Skeletal muscle tissue (tissue), 4 donors: ENCODE results near the gene PLIN4. TPM values are rescaled to one million over a fixed set of nuclear protein-coding genes. Genes with fewer than 3 reads are reported as not detected.

Experiments used
- H3K27ac ChIP-seq: one replicate; pipeline ENCODE4 v1.7.0; 2013; ENCODE audit warnings: mild to moderate bottlenecking, low read depth, low read length, inconsistent platforms
- H3K27me3 ChIP-seq, 3 donors: one replicate each; pipeline ENCODE4 v1.7.0; 2013; ENCODE audit warnings: low read length in 3 of 3; ENCODE audit not compliant: control insufficient read depth in 3 of 3, insufficient read depth in 3 of 3
- H3K36me3 ChIP-seq, 3 donors: one replicate each; pipeline ENCODE4 v1.7.0; 2013; ENCODE audit warnings: low read length in 3 of 3; ENCODE audit not compliant: control insufficient read depth in 3 of 3, insufficient read depth in 3 of 3
- H3K4me1 ChIP-seq, 3 donors: one replicate each; pipeline ENCODE4 v1.7.0; 2013; ENCODE audit warnings: low read length in 3 of 3, mild to moderate bottlenecking in 3 of 3; ENCODE audit not compliant: control insufficient read depth in 3 of 3, insufficient read depth in 3 of 3
- H3K4me3 ChIP-seq, 3 donors: one replicate each; pipeline ENCODE4 v1.7.0; 2013; ENCODE audit warnings: low read length in 3 of 3
- H3K9ac ChIP-seq, 3 donors: one replicate each; pipeline ENCODE4 v1.7.0; 2013; ENCODE audit warnings: low read length in 3 of 3, mild to moderate bottlenecking in 3 of 3, moderate library complexity in 2 of 3, low read depth in 1 of 3
- H3K9me3 ChIP-seq, 3 donors: one replicate each; pipeline ENCODE4 v1.7.0; 2013; ENCODE audit warnings: low read length in 3 of 3; ENCODE audit not compliant: control insufficient read depth in 3 of 3
- total RNA-seq: library from RNA; depleted of rRNA; stranded (reverse); fragments of >200 nt; gene quantifications from one replicate; pipeline ENCODE4 v1.2.3, GENCODE V29; 2014
- donor health status: Osteomylitis.

The PLIN4 gene
- total RNA-seq, 1 donor from 2014 or later = 15.7 TPM

DNA sequence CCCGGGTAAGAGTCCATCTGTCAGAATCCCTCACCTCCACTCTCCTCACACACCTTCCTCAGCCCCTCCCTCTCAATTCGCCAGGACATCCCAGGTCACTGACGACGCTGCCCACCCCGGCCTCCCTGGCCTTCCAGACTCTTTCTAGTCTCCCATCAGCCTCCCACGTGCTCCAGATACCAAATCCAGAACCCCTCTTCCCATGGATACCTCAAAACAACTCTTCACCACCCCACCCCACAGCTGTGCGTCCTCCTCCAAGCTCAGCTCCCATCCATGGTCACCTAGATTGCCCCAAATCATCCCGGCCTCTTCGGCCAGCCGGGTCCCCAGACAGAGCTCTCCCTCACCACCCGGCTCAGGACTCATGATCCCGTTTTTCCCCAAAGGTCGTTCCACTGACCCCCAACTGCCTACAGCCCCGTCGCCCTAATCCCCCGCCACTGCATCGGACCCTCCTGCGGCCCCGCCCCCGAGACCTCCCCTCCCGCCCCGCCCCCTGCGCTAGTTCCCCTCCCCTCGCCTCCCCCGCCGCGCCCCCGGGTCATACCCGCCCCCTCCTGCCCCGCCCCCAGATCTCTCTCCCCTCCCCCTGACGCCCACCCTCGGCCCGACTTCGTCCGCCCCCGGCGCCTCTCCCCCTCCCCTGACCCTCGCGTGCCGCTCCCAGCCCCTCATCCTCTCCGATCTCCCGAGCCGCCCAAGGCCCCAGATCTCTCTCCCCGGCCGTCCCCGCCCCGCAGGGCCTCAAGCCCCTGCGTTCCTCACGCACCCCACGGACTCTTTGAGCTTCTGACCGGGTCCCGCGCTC, 61.2 kb downstream of the PLIN4 start:
- peak overlapping the region; percentile 75 to 86 (median 83) for H3K9ac ChIP-seq
- H3K27ac ChIP-seq = peak overlapping the region; percentile 60

GRCh38 chr19:4456476-4456842, 61.8 kb downstream of the PLIN4 start:
- Histone ChIP-seq H3K36me3 (peaks cover 21 to 22% (median 21%) of the 10 kb centered on the region in 3 donors), H3K9ac (peak overlapping the region; percentile 75 to 86 (median 83)), H3K27me3 (no peaks in the 10 kb centered on the region), H3K27ac (peak overlapping the region; percentile 60), H3K4me1 (peaks cover 29 to 30% (median 30%) of the 10 kb centered on the region in 3 donors), H3K9me3 (no peaks in the 10 kb centered on the region), H3K4me3 (peak overlapping the region; percentile 65 to 74 (median 68))

More for the DNA sequence above, 61.2 kb downstream of the PLIN4 start:
- peaks cover 18 to 21% (median 19%) of the 10 kb centered on the region in 3 donors for H3K36me3 ChIP-seq
- H3K4me1 ChIP-seq = peaks cover 29 to 30% (median 30%) of the 10 kb centered on the region in 3 donors
- H3K4me3 ChIP-seq = peak overlapping the region; percentile 69 to 74 (median 73)
- H3K27me3 ChIP-seq = no peaks in the 10 kb centered on the region
- H3K9me3 ChIP-seq = no peaks in the 10 kb centered on the region

DNA sequence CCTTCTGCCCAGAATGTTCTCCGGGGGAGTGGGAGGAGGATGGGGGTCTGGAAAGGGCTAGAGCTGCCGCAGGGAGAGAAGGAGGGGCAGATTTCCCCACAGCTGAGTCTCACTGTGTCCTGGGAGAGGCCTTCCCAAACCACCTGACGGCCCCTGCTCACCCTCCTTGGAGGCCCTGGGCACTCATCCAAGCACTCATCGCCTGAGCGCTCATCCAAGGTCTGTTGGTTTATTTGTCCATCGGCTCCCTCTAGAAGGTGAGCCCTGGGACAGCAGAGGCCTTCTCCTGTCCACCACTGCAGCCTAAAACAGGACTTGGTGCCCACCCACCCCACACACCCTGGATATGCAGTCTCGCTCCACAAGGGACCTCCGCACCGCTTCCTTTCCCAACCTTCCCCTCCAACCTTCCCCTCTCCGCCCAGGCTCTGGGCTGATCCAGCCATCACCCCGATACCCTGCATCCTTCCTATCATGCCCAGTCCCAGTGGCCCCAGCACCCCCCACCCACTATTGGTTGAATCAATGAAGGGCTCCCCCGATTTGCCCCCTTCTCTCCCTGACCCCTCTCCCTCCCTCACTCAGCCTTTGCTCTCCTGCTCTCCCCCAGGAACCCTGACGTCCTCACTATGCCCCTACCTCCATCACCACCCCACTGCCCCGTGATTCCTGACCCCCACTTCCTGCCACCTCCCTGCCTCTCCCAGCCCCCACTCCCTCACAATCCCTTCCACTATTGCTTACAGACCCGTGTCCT, 62.4 kb downstream of the PLIN4 start:
- H3K9ac ChIP-seq = peak overlapping the region; percentile 75 to 86 (median 83)
- H3K27me3 ChIP-seq = no peaks in the 10 kb centered on the region
- peaks cover 21 to 27% (median 22%) of the 10 kb centered on the region in 3 donors for H3K36me3 ChIP-seq
- H3K4me3 ChIP-seq = peak overlapping the region; percentile 65 to 74 (median 68)
- H3K9me3 ChIP-seq = no peaks in the 10 kb centered on the region
- H3K27ac ChIP-seq = peak overlapping the region; percentile 60
- H3K4me1 ChIP-seq = peaks cover 29 to 30% (median 30%) of the 10 kb centered on the region in 3 donors

GRCh38 chr19:4454747-4455718, 63.3 kb downstream of the PLIN4 start:
- H3K4me3 ChIP-seq = peak overlapping the region; percentile 41 to 51 (median 41)
- peaks cover 29 to 30% (median 30%) of the 10 kb centered on the region in 3 donors for H3K4me1 ChIP-seq
- H3K9ac ChIP-seq = peak overlapping the region; percentile 46 to 86 (median 83)
- no peaks in the 10 kb centered on the region for H3K9me3 ChIP-seq
- H3K36me3 ChIP-seq = peaks cover 25 to 30% (median 29%) of the 10 kb centered on the region in 3 donors
- peak overlapping the region; percentile 60 for H3K27ac ChIP-seq
- H3K27me3 ChIP-seq = no peaks in the 10 kb centered on the region

DNA sequence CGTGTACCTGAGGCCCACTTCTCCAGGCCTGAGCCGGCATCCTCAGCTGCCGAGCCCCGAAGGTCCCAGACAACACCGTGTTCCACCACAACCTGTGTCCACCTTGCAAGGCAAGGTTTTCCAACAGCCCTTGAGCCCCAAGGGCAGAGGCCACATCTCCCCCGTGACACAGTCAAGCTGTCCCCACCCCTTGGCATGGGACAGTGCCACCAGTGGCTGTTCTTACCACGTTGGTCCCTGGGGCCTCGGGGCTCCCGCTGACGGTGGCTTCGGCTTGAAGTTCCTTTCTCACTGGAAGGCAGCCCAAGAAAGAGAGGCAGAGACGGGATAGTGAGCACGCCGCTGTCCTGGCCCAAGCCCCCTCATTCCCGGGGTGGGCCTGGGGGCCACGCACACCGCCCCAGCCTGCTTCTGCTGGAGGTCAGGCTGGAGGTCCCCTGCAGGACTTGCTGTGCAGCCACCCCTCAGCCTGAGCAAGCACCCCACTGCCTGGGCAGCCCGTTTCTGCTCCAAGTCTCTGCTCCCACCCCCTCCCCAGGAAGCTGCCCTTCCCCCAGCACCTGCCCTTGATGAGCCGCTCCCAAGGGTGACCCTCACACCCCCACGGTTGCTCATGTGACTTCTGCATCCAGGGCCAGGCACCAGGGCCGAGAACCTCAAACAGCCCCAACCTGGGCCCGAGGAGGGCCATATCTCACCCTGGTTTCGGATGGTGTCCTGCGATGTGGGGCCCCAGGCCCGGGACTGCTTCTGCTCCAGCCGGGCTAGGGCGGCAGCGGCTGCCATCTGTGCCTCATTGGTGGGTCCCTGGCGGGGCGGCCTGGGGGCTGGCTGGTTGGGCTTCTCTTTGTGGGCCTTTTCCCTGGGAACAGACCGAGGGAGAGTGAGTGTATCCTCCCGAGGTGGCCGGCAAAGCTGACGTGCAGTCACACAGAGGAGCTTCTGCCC, 64.8 kb downstream of the PLIN4 start:
- Histone ChIP-seq H3K27me3 (no peaks in the 10 kb centered on the region), H3K27ac (no peak overlapping the region), H3K9ac (no peak overlapping the region), H3K4me1 (peaks cover 35 to 43% (median 42%) of the 10 kb centered on the region in 3 donors), H3K4me3 (no peak overlapping the region), H3K9me3 (no peaks in the 10 kb centered on the region), H3K36me3 (peaks cover 32 to 34% (median 32%) of the 10 kb centered on the region in 3 donors)

DNA sequence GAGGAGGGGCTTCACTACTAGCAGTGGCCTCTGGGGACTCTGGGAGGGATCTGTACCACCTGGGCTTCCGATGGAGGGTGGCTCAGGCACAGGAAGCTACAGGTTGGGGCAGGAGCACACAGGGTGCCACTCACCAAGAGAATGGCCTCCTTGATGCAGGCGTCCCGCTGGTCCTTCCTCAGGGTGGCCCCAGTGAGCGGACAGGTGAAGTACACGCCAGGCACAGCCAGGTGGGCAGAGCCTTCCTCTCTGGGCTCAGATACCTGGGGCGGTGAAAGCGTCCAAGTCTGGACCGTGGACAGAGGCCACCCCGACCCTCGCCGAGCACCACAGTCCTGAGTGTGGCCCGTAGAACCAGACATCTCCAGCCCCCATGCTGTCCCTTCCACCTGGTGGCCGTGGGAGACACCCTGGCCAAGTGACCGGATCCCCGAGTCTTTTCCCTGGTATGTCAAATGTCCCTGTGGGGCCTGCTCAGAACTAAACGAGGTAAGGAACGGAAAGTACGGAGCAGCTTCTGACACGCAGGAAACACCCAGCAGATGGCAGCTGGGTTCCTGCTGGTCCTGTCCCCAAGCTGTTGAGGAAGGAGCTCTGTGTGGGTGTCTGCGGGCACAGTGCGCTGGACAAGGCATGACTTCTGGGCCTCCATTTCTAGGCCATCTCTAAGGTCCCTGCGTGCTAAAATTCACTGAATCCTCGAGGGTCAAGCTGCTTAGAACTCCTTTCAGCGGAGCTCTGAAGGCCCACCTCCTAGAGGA, 65.9 kb downstream of the PLIN4 start:
- Histone ChIP-seq H3K9me3 (no peaks in the 10 kb centered on the region), H3K4me3 (no peak overlapping the region), H3K9ac (no peak overlapping the region), H3K4me1 (peaks cover 37 to 46% (median 42%) of the 10 kb centered on the region in 3 donors), H3K27ac (no peak overlapping the region), H3K36me3 (peaks cover 41 to 45% (median 42%) of the 10 kb centered on the region in 3 donors), H3K27me3 (no peaks in the 10 kb centered on the region)

Other genes starting within 250 kb of the PLIN4 start
- gene SHD, start 239.2 kb downstream of the PLIN4 start, total RNA-seq = 24.5 TPM
- gene TMIGD2, start 216.1 kb downstream of the PLIN4 start, total RNA-seq = 0.52 TPM
- not detected for gene FSD1, start 213.9 kb downstream of the PLIN4 start, total RNA-seq
- gene STAP2, start 179.7 kb downstream of the PLIN4 start, total RNA-seq = 5.2 TPM
- 5.7 TPM for gene MPND, start 174.9 kb downstream of the PLIN4 start, total RNA-seq
- gene SH3GL1, start 117.9 kb downstream of the PLIN4 start, total RNA-seq = 16.2 TPM
- 6.3 TPM for gene CHAF1A, start 115.8 kb downstream of the PLIN4 start, total RNA-seq
- 89.8 TPM for gene UBXN6, start 60.7 kb downstream of the PLIN4 start, total RNA-seq
- 33.9 TPM for gene HDGFL2, start 46.2 kb downstream of the PLIN4 start, total RNA-seq
- 2.1 TPM for gene PLIN5, start 16.7 kb upstream of the PLIN4 start, total RNA-seq
- gene LRG1, start 21.6 kb upstream of the PLIN4 start, total RNA-seq = 0.52 TPM
- gene SEMA6B, start 41.2 kb upstream of the PLIN4 start, total RNA-seq = 11.5 TPM
- gene TNFAIP8L1, start 121.0 kb upstream of the PLIN4 start, total RNA-seq = 5.7 TPM
- 44.4 TPM for gene MYDGF, start 151.9 kb upstream of the PLIN4 start, total RNA-seq
- gene DPP9, start 205.4 kb upstream of the PLIN4 start, total RNA-seq = 16.2 TPM